Thyroid gland (tissue), 4 donors: Measurements from ENCODE around the gene ACACA.

Source experiments
- CTCF ChIP-seq, 6 experiments: fragments of 200-600 bp in 3 of 6; fragments of 450-650 bp in 3 of 6; sonication (generic) in 3 of 6; IDR thresholded peaks; one replicate each; pipeline ENCODE4 v1.5.1; 2016 to 2019; ENCODE audit warnings: antibody characterized with exemption in 6 of 6, mild to moderate bottlenecking in 2 of 6, inconsistent platforms in 1 of 6, moderate library complexity in 1 of 6
- POLR2A ChIP-seq, 2 donors: fragments of 450-650 bp; IDR thresholded peaks; one replicate each; pipeline ENCODE4 v1.6.1; 2017; ENCODE audit warnings: antibody characterized with exemption in 2 of 2, mild to moderate bottlenecking in 2 of 2, moderate library complexity in 1 of 2

- TF ChIP-seq POLR2A (IDR thresholded peaks at IDR 0.05), result no peak
- no peak for TF ChIP-seq CTCF (IDR thresholded peaks at IDR 0.05)
Measured at GRCh38 chr17:37164057-37164456, 242.6 kb downstream of the ACACA start.
